ENCODE results near the gene ECHDC1. TPM values are rescaled to one million over a fixed set of nuclear protein-coding genes. Genes with fewer than 3 reads are reported as not detected.

Gene ECHDC1
- total and polyA plus RNA-seq, 2 of the 4 experiments (the other 2 are of a cell fraction), result 33.1 to 40.3 TPM

GRCh38 chr6:127276331-127276730, 67.1 kb downstream of the ECHDC1 start:
- H3K79me1 ChIP-seq (ENCODE audit: low read depth in 1 of 2, low read length in 2 of 2), result peaks cover 14 to 49% of the 10 kb centered on the region in 2 experiments
- no peaks in the 10 kb centered on the region for H3K9me3 ChIP-seq (ENCODE audit: control insufficient read depth, insufficient read depth, low read length)
- H3K56ac ChIP-seq (ENCODE audit: extremely low read depth, insufficient read depth, low read length), result no peak overlapping the region
- H3K27ac ChIP-seq (ENCODE audit: insufficient read depth, low read length), result no peak overlapping the region
- no peak overlapping the region for H2AFZ ChIP-seq (replicated peaks; ENCODE audit: low read length, poor library complexity)
- no peak for DNase-seq
- H3K27me3 ChIP-seq (ENCODE audit: control insufficient read depth, insufficient read depth, low read length), result no peaks in the 10 kb centered on the region
- BruUV-seq (replicated peaks), result no TSS peak
- no peak overlapping the region for H3K23ac ChIP-seq (ENCODE audit: low read depth, low read length)
- H3K4me1 ChIP-seq (ENCODE audit: control insufficient read depth, insufficient read depth, low read length), result peaks cover 2% of the 10 kb centered on the region; the same call in 1 of the 2 replicates
- no peak overlapping the region for H2BK5ac ChIP-seq (ENCODE audit: low read depth, low read length, poor library complexity, severe bottlenecking)
- 100% methylated on average over 1 of the region's 1 CpG; no CpG with 5 or more reads in 1 of the 2 experiments for WGBS, 2 experiments (ENCODE audit: extremely low coverage in 2 of 2, insufficient read length in 1 of 2)
- no peak overlapping the region for H2AK9ac ChIP-seq (replicated peaks; ENCODE audit: low read depth, low read length, poor library complexity)
- no peak overlapping the region for H2BK15ac ChIP-seq (ENCODE audit: low read depth, low read length)
- no peak overlapping the region for H3K14ac ChIP-seq (replicated peaks; ENCODE audit: low read depth, low read length)
- H4K20me1 ChIP-seq (ENCODE audit: insufficient read depth, low read length), result peaks cover 59% of the 10 kb centered on the region
- ATAC-seq (ENCODE audit: low read depth), result no peak
- no peaks in the 10 kb centered on the region for H3K36me3 ChIP-seq (ENCODE audit: control insufficient read depth, insufficient read depth, low read length)
- no peak overlapping the region for H2BK120ac ChIP-seq (ENCODE audit: low read depth, low read length)
- H3K18ac ChIP-seq (ENCODE audit: low read depth, low read length), result no peak overlapping the region
- dilution Hi-C loops (cut with HindIII; ENCODE audit: low sequenced_read_pairs, unreplicated experiment), result no loop called here
- no peak overlapping the region for H4K5ac ChIP-seq (ENCODE audit: low read depth, low read length)
- no peak overlapping the region for H2AK5ac ChIP-seq (ENCODE audit: low read depth, low read length)
- no peak for TF ChIP-seq CEBPB (IDR thresholded peaks at IDR 0.05; ENCODE audit: low read depth, low read length)
- no peak for TF ChIP-seq BHLHE40 (IDR thresholded peaks at IDR 0.05; ENCODE audit: low read depth, low read length)
- TF ChIP-seq, protein P1, sequence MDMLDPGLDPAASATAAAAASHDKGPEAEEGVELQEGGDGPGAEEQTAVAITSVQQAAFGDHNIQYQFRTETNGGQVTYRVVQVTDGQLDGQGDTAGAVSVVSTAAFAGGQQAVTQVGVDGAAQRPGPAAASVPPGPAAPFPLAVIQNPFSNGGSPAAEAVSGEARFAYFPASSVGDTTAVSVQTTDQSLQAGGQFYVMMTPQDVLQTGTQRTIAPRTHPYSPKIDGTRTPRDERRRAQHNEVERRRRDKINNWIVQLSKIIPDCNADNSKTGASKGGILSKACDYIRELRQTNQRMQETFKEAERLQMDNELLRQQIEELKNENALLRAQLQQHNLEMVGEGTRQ (IDR thresholded peaks at IDR 0.05; ENCODE audit: low read depth, low read length), result no peak
- no peak for TF ChIP-seq RCOR1 (IDR thresholded peaks at IDR 0.05; ENCODE audit: insufficient replicate concordance, low read length)
- TF ChIP-seq MAFK (IDR thresholded peaks at IDR 0.05; ENCODE audit: low read depth, low read length), result no peak
- no peak for TF ChIP-seq RAD21 (IDR thresholded peaks at IDR 0.05; ENCODE audit: low read length)
- no peak for TF ChIP-seq RFX5 (IDR thresholded peaks at IDR 0.05; ENCODE audit: low read depth, low read length)
- no peak for TF ChIP-seq CHD1 (IDR thresholded peaks at IDR 0.05; ENCODE audit: low read depth, low read length)
- no peak for TF ChIP-seq CTCF (conservative IDR thresholded peaks at IDR 0.05; ENCODE audit: low read depth, low read length)
- no peak for TF ChIP-seq NFE2L2 (IDR thresholded peaks at IDR 0.05; ENCODE audit: low read depth, low read length)
- H4K91ac ChIP-seq (ENCODE audit: insufficient read depth, low read depth, low read length), result no peak overlapping the region
- no peak overlapping the region; the same call in 1 of the 2 replicates for H3K4me2 ChIP-seq (ENCODE audit: low read depth, low read length)
- H3K9me1 ChIP-seq (ENCODE audit: insufficient read depth, low read length), result peaks cover 5% of the 10 kb centered on the region
- in situ Hi-C loops (cut with MboI; ENCODE audit: low sequenced_read_pairs), result no loop called here
- no peak overlapping the region for H4K8ac ChIP-seq (ENCODE audit: low read depth in 2 of 2, low read length in 2 of 2)
- intact Hi-C loops (cut with micrococcal nuclease), result no loop called here
- CTCF ChIA-PET, result interaction anchor here (0.6 kb wide), 1 partner anchor 240 kb away, joined by 3 read pairs; no protein-coding TSS in a partner anchor
- H3K4me3 ChIP-seq (ENCODE audit: insufficient read depth, low read depth, low read length), result no peak overlapping the region
- POLR2A ChIA-PET (ENCODE audit: unreplicated experiment), result no interaction called here
- no peak overlapping the region for H3K4ac ChIP-seq (ENCODE audit: low read depth, low read length)
- H3K9ac ChIP-seq (ENCODE audit: low read depth, low read length), result no peak overlapping the region
- no peak overlapping the region for H2BK20ac ChIP-seq (ENCODE audit: low read depth, low read length)

Data from IMR-90 (cell line).